ENCODE measurements around the gene KYAT1. TPM values are rescaled to one million over a fixed set of nuclear protein-coding genes. Genes with fewer than 3 reads are reported as not detected.

KYAT1 gene
- total RNA-seq, 1 experiment from 2014 or later: 34.1 TPM

GRCh38 chr9:128912270-128912853 lies 30.6 kb upstream of the KYAT1 start (continued):
- TF ChIP-seq ZMAT4 (CRISPR knock-in tag; IDR thresholded peaks at IDR 0.05) (no peak), CBFB (CRISPR knock-in tag; IDR thresholded peaks at IDR 0.05; ENCODE audit: low read depth) (no peak), TEAD1 (CRISPR knock-in tag; IDR thresholded peaks at IDR 0.05) (no peak), PRRX2 (CRISPR knock-in tag; IDR thresholded peaks at IDR 0.05) (no peak), HMGA2 (CRISPR knock-in tag; IDR thresholded peaks at IDR 0.05) (no peak), USF2 (CRISPR knock-in tag; IDR thresholded peaks at IDR 0.05) (no peak)

GRCh38 chr9:128911529-128912035 lies 29.8 kb upstream of the KYAT1 start:
- Mint-ChIP-seq H3K36me3 (peaks cover 43% of the 10 kb centered on the region), H3K9me3 (no peaks in the 10 kb centered on the region), H3K4me3 (no peak overlapping the region), H3K27ac (peak overlapping the region; percentile 92), H3K27me3 (ENCODE audit: low read depth) (no peaks in the 10 kb centered on the region; the same call in 1 of the 2 replicates), H3K4me1 (peaks cover 24% of the 10 kb centered on the region)
- ChIA-PET POLR2A (interaction anchor here (1.4 kb wide), 1 partner anchor 24 kb away, joined by 3 read pairs; no protein-coding TSS in a partner anchor), CTCF (interaction anchor here (1.1 to 1.2 kb wide), 2 partner anchors 17 to 209 kb away, joined by 3 to 4 read pairs; partner anchors contain the start of gene PKN3)
- no peak for TF ChIP-seq ZNF423 (CRISPR knock-in tag; IDR thresholded peaks at IDR 0.05)
- TF ChIP-seq MXD4 (CRISPR knock-in tag; IDR thresholded peaks at IDR 0.05; ENCODE audit: borderline replicate concordance): no peak
- no peak for TF ChIP-seq CDX4 (CRISPR knock-in tag; IDR thresholded peaks at IDR 0.05; ENCODE audit: borderline replicate concordance)
- ATAC-seq (peak; percentile 23), DNase-seq (ENCODE audit: low spot score) (no peak)

GRCh38 chr9:128910906-128911305 lies 29.2 kb upstream of the KYAT1 start:
- ATAC-seq (no peak), DNase-seq (ENCODE audit: low spot score) (no peak)
- CTCF ChIA-PET: interaction anchor here (1.1 to 1.2 kb wide), 2 partner anchors 17 to 209 kb away, joined by 3 to 4 read pairs; partner anchors contain the start of gene PKN3

More at GRCh38 chr9:128910906-128911305, 29.2 kb upstream of the KYAT1 start:
- H3K27me3 Mint-ChIP-seq (ENCODE audit: low read depth): no peaks in the 10 kb centered on the region; the same call in 1 of the 2 replicates
- H3K27ac Mint-ChIP-seq: peak overlapping the region; percentile 76
- no peaks in the 10 kb centered on the region for H3K9me3 Mint-ChIP-seq
- POLR2A ChIA-PET: no interaction called here
- peaks cover 40% of the 10 kb centered on the region for H3K36me3 Mint-ChIP-seq
- peaks cover 24% of the 10 kb centered on the region for H3K4me1 Mint-ChIP-seq
- no peak overlapping the region for H3K4me3 Mint-ChIP-seq
- TF ChIP-seq ZNF138 (CRISPR knock-in tag; conservative IDR thresholded peaks at IDR 0.05) (no peak), IRF1 (CRISPR knock-in tag; IDR thresholded peaks at IDR 0.05) (no peak), HMGA2 (CRISPR knock-in tag; IDR thresholded peaks at IDR 0.05) (no peak), ZNF263 (CRISPR knock-in tag; IDR thresholded peaks at IDR 0.05; ENCODE audit: low read depth) (no peak), ETV6 (CRISPR knock-in tag; IDR thresholded peaks at IDR 0.05) (no peak), ZBTB21 (CRISPR knock-in tag; IDR thresholded peaks at IDR 0.05; ENCODE audit: borderline replicate concordance) (no peak), ZNF281 (CRISPR knock-in tag; IDR thresholded peaks at IDR 0.05) (no peak)
